IMR-90 (cell line): ENCODE measurements around the gene PHIP. TPM values are rescaled to one million over a fixed set of nuclear protein-coding genes. Genes with fewer than 3 reads are reported as not detected.

Source experiments
- ATAC-seq: fragments of 200-7000 bp; cut with Tn5 transposase; 2 replicates; pipeline ENCODE4 v1.9.1; 2020; ENCODE audit warnings: low read depth, mild to moderate bottlenecking, moderate library complexity
- BruUV-seq: library from RNA; stranded (reverse); fragments of 400-500 nt; replicated peaks from 2 replicates; lab custom pipeline; 2021; lab: Mats Ljungman, UMichigan
- CTCF ChIA-PET: fragments of 300-600 bp; formaldehyde crosslinking; extraction: SDS; loops from one replicate; lab custom pipeline; 2021; ENCODE audit warnings: antibody characterized with exemption; lab: Yijun Ruan, JAX
- POLR2A ChIA-PET: fragments of 300-600 bp; sonication (Branson Sonifier 250); formaldehyde crosslinking; loops from one replicate; lab custom pipeline; 2022; ENCODE audit warnings: antibody characterized with exemption; ENCODE audit not compliant: unreplicated experiment; lab: Charles Lee
- DNase-seq: peaks from one replicate; pipeline ENCODE4 v3.0.0; 2013
- H2AFZ ChIP-seq: replicated peaks from 2 replicates; pipeline ENCODE3; 2013; ENCODE audit warnings: low read length, mild to moderate bottlenecking; ENCODE audit not compliant: poor library complexity
- H2AK5ac ChIP-seq: 2 replicates; pipeline ENCODE4 v1.6.1; 2013; ENCODE audit warnings: low read depth, low read length, inconsistent platforms
- H2AK9ac ChIP-seq: replicated peaks from 2 replicates; pipeline ENCODE3; 2013; ENCODE audit warnings: mild to moderate bottlenecking, low read depth, low read length, moderate library complexity; ENCODE audit not compliant: poor library complexity
- H2BK120ac ChIP-seq: 2 replicates; pipeline ENCODE4 v1.6.1; 2013; ENCODE audit warnings: low read depth, low read length, inconsistent platforms
- H2BK15ac ChIP-seq: 3 replicates; pipeline ENCODE4 v1.6.1; 2013; ENCODE audit warnings: low read depth, low read length, inconsistent platforms
- H2BK20ac ChIP-seq: 2 replicates; pipeline ENCODE4 v1.6.1; 2013; ENCODE audit warnings: low read depth, mild to moderate bottlenecking, inconsistent platforms, low read length, moderate library complexity
- H2BK5ac ChIP-seq: 2 replicates; pipeline ENCODE4 v1.6.1; 2013; ENCODE audit warnings: mild to moderate bottlenecking, low read depth, low read length, inconsistent platforms; ENCODE audit not compliant: poor library complexity, severe bottlenecking
- H3K14ac ChIP-seq: replicated peaks from 2 replicates; pipeline ENCODE4 v1.6.1; 2013; ENCODE audit warnings: low read depth, low read length, inconsistent platforms
- H3K18ac ChIP-seq: 2 replicates; pipeline ENCODE4 v1.6.1; 2013; ENCODE audit warnings: low read depth, low read length, control low read depth
- H3K23ac ChIP-seq: 2 replicates; pipeline ENCODE4 v1.6.1; 2013; ENCODE audit warnings: low read depth, low read length, inconsistent platforms
- H3K27ac ChIP-seq: 2 replicates; pipeline ENCODE4 v1.5.1; 2013; ENCODE audit warnings: mild to moderate bottlenecking, control low read depth, low read length; ENCODE audit not compliant: insufficient read depth
- H3K27me3 ChIP-seq: 2 replicates; pipeline ENCODE4 v1.6.1; 2013; ENCODE audit warnings: low read length; ENCODE audit not compliant: control insufficient read depth, insufficient read depth
- H3K36me3 ChIP-seq: 2 replicates; pipeline ENCODE4 v1.6.1; 2013; ENCODE audit warnings: low read length, mixed read lengths; ENCODE audit not compliant: control insufficient read depth, insufficient read depth
- H3K4ac ChIP-seq: 2 replicates; pipeline ENCODE4 v1.6.1; 2013; ENCODE audit warnings: low read depth, low read length, inconsistent platforms
- H3K4me1 ChIP-seq: 2 replicates; pipeline ENCODE4 v1.6.1; 2013; ENCODE audit warnings: low read length, mixed read lengths; ENCODE audit not compliant: control insufficient read depth, insufficient read depth
- H3K4me2 ChIP-seq: 2 replicates; pipeline ENCODE4 v1.6.1; 2013; ENCODE audit warnings: low read depth, mild to moderate bottlenecking, control low read depth, low read length, moderate library complexity
- H3K4me3 ChIP-seq: 2 replicates; pipeline ENCODE4 v1.5.1; 2013; ENCODE audit warnings: low read depth, mild to moderate bottlenecking, control low read depth, low read length, moderate library complexity; ENCODE audit not compliant: insufficient read depth
- H3K56ac ChIP-seq: 2 replicates; pipeline ENCODE4 v1.6.1; 2013; ENCODE audit warnings: low read length, inconsistent platforms; ENCODE audit not compliant: insufficient read depth; ENCODE audit errors: extremely low read depth
- H3K79me1 ChIP-seq, 2 experiments: 2 replicates each; pipeline ENCODE4 v1.6.1; 2013; ENCODE audit warnings: low read length in 2 of 2, inconsistent platforms in 1 of 2, low read depth in 1 of 2
- H3K9ac ChIP-seq: 2 replicates; pipeline ENCODE4 v1.6.1; 2013; ENCODE audit warnings: low read depth, low read length, control low read depth
- H3K9me1 ChIP-seq: 2 replicates; pipeline ENCODE4 v1.6.1; 2013; ENCODE audit warnings: low read length, inconsistent platforms; ENCODE audit not compliant: insufficient read depth
- H3K9me3 ChIP-seq: 2 replicates; pipeline ENCODE4 v1.6.1; 2013; ENCODE audit warnings: low read length; ENCODE audit not compliant: control insufficient read depth, insufficient read depth
- H4K20me1 ChIP-seq: 2 replicates; pipeline ENCODE4 v1.6.1; 2013; ENCODE audit warnings: low read length, inconsistent platforms; ENCODE audit not compliant: insufficient read depth
- H4K5ac ChIP-seq: 2 replicates; pipeline ENCODE4 v1.6.1; 2013; ENCODE audit warnings: mild to moderate bottlenecking, low read depth, low read length, control low read depth
- H4K8ac ChIP-seq, 2 experiments: 2 replicates each; pipeline ENCODE4 v1.6.1; 2013; ENCODE audit warnings: low read depth in 2 of 2, low read length in 2 of 2, control low read depth in 1 of 2, inconsistent platforms in 1 of 2
- H4K91ac ChIP-seq: 2 replicates; pipeline ENCODE4 v1.6.1; 2013; ENCODE audit warnings: low read depth, low read length, inconsistent platforms; ENCODE audit not compliant: insufficient read depth
- CTCF ChIP-seq: conservative IDR thresholded peaks from 2 replicates; pipeline ENCODE4 v1.5.1; 2012; ENCODE audit warnings: mild to moderate bottlenecking, low read depth, low read length, improper control_type of control experiment
- MXI1 ChIP-seq: IDR thresholded peaks from 2 replicates; pipeline ENCODE4 v1.6.1; 2012; ENCODE audit warnings: low read depth, mild to moderate bottlenecking, low read length, moderate library complexity, borderline replicate concordance
- NFE2L2 ChIP-seq: fragments of 150-350 bp; IDR thresholded peaks from 2 replicates; pipeline ENCODE4 v1.6.1; 2016; ENCODE audit warnings: low read depth, mild to moderate bottlenecking, low read length
- POLR2A ChIP-seq: IDR thresholded peaks from 2 replicates; pipeline ENCODE4 v1.6.1; 2012; ENCODE audit warnings: mild to moderate bottlenecking, low read depth, low read length
- RAD21 ChIP-seq: IDR thresholded peaks from 2 replicates; pipeline ENCODE4 v1.6.1; 2012; ENCODE audit warnings: low read length, improper control_type of control experiment
- RFX5 ChIP-seq: IDR thresholded peaks from 2 replicates; pipeline ENCODE4 v1.8.0; 2012; ENCODE audit warnings: low read depth, mild to moderate bottlenecking, low read length, moderate library complexity
- SMC3 ChIP-seq: fragments of 150-350 bp; IDR thresholded peaks from 2 replicates; pipeline ENCODE4 v1.6.1; 2016; ENCODE audit warnings: low read depth, mild to moderate bottlenecking, antibody characterized with exemption, low read length, moderate library complexity
- dilution Hi-C: fragments of 300-500 bp; cut with HindIII; formaldehyde crosslinking; loops from one replicate; pipeline ENCODE4 v1.14.3; 2018; ENCODE audit warnings: low sequenced_read_pairs; ENCODE audit not compliant: unreplicated experiment
- in situ Hi-C: fragments of 300-500 bp; cut with MboI; formaldehyde crosslinking; loops from 3 replicates; pipeline ENCODE4 v1.14.3; 2019; ENCODE audit warnings: low sequenced_read_pairs, inconsistent platforms, mixed read lengths
- intact Hi-C: fragments of 100-400 bp; cut with micrococcal nuclease; formaldehyde crosslinking; loops from 2 replicates; pipeline ENCODE4 v1.10.0; 2022
- polyA plus RNA-seq, 3 experiments: library from polyadenylated mRNA; depleted of rRNA; stranded (reverse); fragments of >200 nt; gene quantifications; 2 replicates each; pipeline ENCODE4 v1.2.3, GENCODE V29; 2012; ENCODE audit warnings: low replicate concordance in 1 of 3
- total RNA-seq: library from RNA; depleted of rRNA; stranded (reverse); fragments of >200 nt; gene quantifications from 2 replicates; pipeline ENCODE4 v1.2.3, GENCODE V29; 2012
- TF ChIP-seq, protein P1 (sequence below): fragments of 150-350 bp; IDR thresholded peaks from 2 replicates; pipeline ENCODE4 v1.6.1; 2017; ENCODE audit warnings: mild to moderate bottlenecking, antibody characterized with exemption, low read length, low read depth

The PHIP gene
- total and polyA plus RNA-seq, 2 of the 4 experiments (the other 2 are of a cell fraction) = 3.4 to 20.4 TPM

DNA sequence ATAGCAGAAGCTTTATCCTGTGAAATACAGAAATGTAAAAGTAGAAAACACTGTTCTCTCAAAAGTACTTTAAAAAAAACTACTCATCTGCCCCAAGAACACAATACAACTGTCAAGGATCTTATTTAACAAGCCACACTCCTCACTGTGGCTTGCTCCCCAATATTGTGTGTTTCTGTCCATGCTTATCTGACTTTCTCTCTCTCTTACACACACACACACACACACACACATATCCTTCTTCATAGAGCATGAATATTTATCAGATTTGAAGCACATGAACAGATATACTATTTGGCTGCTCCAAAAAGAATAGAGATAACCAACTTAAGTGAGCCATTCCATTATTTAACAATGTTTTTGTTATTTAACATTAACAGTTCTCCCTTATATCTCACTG lies 3.6 kb upstream of the PHIP start:
- ATAC-seq (no peak), DNase-seq (no peak)
- no TSS peak for BruUV-seq
- intact Hi-C loops = no loop called here
- Histone ChIP-seq H3K18ac (no peak overlapping the region), H2AFZ (no peak overlapping the region), H4K20me1 (no peaks in the 10 kb centered on the region), H2BK15ac (no peak overlapping the region), H3K79me1 (no peaks in the 10 kb centered on the region), H3K27ac (no peak overlapping the region), H3K9me3 (no peaks in the 10 kb centered on the region), H4K8ac (no peak overlapping the region), H3K23ac (no peak overlapping the region), H3K36me3 (no peaks in the 10 kb centered on the region), H2BK20ac (no peak overlapping the region), H4K5ac (no peak overlapping the region), H3K4ac (no peak overlapping the region), H3K4me3 (no peak overlapping the region), H3K9me1 (no peaks in the 10 kb centered on the region), H2AK5ac (no peak overlapping the region), H2BK120ac (no peak overlapping the region), H3K56ac (no peak overlapping the region), H4K91ac (no peak overlapping the region), H3K4me1 (no peaks in the 10 kb centered on the region), H2BK5ac (no peak overlapping the region), H3K14ac (no peak overlapping the region), H3K27me3 (no peaks in the 10 kb centered on the region), H3K9ac (no peak overlapping the region), H2AK9ac (no peak overlapping the region), H3K4me2 (no peak overlapping the region)
- dilution Hi-C loops = no loop called here
- POLR2A ChIA-PET = no interaction called here
- TF ChIP-seq CTCF (no peak), SMC3 (no peak), MXI1 (no peak), POLR2A (no peak), RAD21 (no peak), RFX5 (no peak), NFE2L2 (no peak)
- TF ChIP-seq, protein P1, sequence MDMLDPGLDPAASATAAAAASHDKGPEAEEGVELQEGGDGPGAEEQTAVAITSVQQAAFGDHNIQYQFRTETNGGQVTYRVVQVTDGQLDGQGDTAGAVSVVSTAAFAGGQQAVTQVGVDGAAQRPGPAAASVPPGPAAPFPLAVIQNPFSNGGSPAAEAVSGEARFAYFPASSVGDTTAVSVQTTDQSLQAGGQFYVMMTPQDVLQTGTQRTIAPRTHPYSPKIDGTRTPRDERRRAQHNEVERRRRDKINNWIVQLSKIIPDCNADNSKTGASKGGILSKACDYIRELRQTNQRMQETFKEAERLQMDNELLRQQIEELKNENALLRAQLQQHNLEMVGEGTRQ = no peak
- in situ Hi-C loops = loop anchor here (10.0 kb wide), 1 partner anchor 143 kb away; no protein-coding TSS in a partner anchor
- CTCF ChIA-PET = no interaction called here
